IMR-90 (cell line): ENCODE data around the gene NARS2.

ENCODE experiments used
- CEBPB ChIP-seq: IDR thresholded peaks from 2 replicates; pipeline ENCODE4 v1.6.1; 2012; ENCODE audit warnings: low read depth, low read length, improper control_type of control experiment
- CTCF ChIP-seq: conservative IDR thresholded peaks from 2 replicates; pipeline ENCODE4 v1.5.1; 2012; ENCODE audit warnings: mild to moderate bottlenecking, low read depth, low read length, improper control_type of control experiment
- POLR2A ChIP-seq: IDR thresholded peaks from 2 replicates; pipeline ENCODE4 v1.6.1; 2012; ENCODE audit warnings: mild to moderate bottlenecking, low read depth, low read length
- RAD21 ChIP-seq: IDR thresholded peaks from 2 replicates; pipeline ENCODE4 v1.6.1; 2012; ENCODE audit warnings: low read length, improper control_type of control experiment
- SMC3 ChIP-seq: fragments of 150-350 bp; IDR thresholded peaks from 2 replicates; pipeline ENCODE4 v1.6.1; 2016; ENCODE audit warnings: low read depth, mild to moderate bottlenecking, antibody characterized with exemption, low read length, moderate library complexity

GRCh38 chr11:78535027-78535426 is 39.6 kb downstream of the NARS2 start:
- TF ChIP-seq POLR2A (no peak), RAD21 (no peak), CTCF (no peak), SMC3 (no peak), CEBPB (no peak)
